Posterior cingulate gyrus (tissue), 11 donors: ENCODE data around the gene CTNND1.

Experiments used
- DNase-seq, 10 donors: peaks; one replicate each; pipeline versions ENCODE4 v3.0.0 to v3.0.0-alpha.2; 2020 to 2021; ENCODE audit warnings: mixed read lengths in 3 of 10
- intact Hi-C: fragments of 100-400 bp; cut with DNase I; formaldehyde crosslinking; loops from one replicate; pipeline ENCODE4 v1.15.1; 2023

Gene CTNND1

GRCh38 chr11:57787006-57787604 lies 25.5 kb downstream of the CTNND1 start:
- no peak for DNase-seq
- intact Hi-C loops, result no loop called here

- DNase-seq, result peak in 2 of 10 donors; percentile 22 to 84
- intact Hi-C loops, result no loop called here
Observed at GRCh38 chr11:57787920-57788702, 26.5 kb downstream of the CTNND1 start.

DNA sequence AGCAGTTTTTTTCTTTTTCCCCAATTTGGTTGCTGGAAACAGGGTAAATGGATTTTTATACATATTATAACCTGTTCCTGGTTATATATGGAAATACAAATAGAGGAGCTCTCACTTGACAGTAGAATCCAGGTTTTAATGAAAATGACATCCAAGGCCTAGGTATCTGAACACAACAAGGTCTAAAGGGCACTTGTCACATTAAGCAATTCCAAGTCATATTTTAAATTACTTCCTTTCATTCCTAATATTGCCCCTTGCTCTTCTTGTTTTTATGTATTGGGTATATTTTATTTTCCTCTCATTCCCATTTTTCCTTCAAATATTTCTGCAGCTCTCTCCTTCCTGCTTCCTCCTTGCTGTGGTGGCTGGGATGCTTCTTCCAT lies 27.1 kb downstream of the CTNND1 start:
- intact Hi-C loops, result no loop called here
- no peak for DNase-seq

DNA sequence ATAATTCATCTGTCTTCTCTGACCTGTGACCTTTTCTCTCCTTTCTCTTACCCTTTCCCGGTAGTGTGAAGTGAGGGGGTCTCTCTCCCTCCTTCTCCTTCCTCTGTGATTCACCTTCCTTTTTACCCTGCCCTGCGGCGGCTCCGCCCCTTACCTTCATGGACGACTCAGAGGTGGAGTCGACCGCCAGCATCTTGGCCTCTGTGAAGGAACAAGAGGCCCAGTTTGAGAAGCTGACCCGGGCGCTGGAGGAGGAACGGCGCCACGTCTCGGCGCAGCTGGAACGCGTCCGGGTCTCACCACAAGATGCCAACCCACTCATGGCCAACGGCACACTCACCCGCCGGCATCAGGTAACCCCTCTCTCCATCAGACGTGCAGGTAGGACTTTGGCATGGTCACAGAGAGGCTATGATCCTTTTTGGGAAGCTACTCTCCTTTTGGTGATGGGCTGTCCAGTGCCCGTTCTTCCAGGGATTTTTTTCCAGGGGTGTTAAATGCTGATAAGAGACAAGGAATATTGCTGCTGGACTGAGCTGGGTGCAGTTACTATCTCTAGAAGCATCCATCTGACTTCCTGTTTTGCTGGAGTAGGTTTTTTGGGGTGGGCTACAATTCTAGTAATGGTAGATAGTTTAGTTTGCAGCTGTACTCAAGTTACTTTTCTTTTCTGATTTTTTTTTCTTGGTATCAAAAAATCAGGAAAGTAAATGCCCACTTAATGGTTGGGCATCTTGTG lies 29.9 kb downstream of the CTNND1 start:
- intact Hi-C loops, result no loop called here
- DNase-seq, result no peak

- DNase-seq, result peak in 4 of 10 donors; percentile 26 to 66 (median 41)
- intact Hi-C loops, result no loop called here
Observed at GRCh38 chr11:57792060-57792541, 30.5 kb downstream of the CTNND1 start.

DNA sequence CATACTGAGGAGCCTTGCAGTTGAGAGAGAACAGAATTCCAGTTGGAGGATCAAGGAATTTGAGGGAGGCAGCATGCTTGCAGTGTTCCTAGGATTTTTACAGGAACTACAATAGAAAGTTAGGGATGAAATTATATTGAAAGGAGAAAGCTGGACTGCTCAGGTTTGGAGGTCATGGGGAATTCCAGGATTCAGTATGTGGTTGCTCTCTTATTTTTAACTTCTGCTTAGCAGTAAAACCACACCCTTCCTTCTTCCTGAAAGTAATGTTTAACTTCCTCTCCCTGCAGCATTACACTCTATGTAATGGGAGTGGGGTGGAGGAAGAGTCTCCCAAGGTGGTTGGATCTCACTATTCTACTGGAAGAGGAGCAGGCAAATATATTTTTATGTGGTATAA lies 31.3 kb downstream of the CTNND1 start:
- intact Hi-C loops, result no loop called here
- no peak for DNase-seq

DNA sequence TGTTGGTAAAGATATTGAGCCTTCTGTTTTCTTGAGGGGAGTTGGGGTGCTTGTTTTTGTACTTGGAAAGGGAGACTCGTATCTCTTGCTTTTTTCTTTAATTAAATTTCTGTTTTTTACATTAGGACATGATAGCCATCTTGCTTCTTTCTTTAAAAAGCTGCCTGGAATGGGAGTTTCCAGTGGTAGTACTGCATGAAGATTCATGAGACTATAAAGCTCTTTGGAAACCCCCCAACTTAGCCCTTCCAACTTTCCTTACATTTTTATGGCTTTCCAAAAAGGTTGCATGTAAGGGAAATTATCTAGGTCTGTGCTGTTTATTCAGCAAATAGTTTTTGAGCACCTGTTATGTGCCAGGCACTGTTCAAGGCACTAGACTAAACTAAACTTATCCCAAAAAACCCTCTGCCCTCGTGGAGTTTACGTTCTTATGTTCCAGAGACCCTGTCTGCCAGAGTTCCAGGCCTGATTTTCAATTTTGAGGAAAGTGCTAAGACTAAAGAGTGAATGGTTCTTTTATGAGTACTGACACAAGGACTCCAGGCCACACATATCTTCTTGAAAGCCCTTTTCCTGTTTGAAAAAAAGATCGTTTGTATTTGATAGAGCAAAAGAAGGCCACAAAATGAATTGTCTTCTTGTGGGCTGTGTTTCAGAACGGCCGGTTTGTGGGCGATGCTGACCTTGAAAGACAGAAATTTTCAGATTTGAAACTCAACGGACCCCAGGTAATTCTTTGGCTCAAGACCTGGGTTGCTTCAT lies 31.9 kb downstream of the CTNND1 start:
- intact Hi-C loops, result no loop called here
- DNase-seq, result no peak

DNA sequence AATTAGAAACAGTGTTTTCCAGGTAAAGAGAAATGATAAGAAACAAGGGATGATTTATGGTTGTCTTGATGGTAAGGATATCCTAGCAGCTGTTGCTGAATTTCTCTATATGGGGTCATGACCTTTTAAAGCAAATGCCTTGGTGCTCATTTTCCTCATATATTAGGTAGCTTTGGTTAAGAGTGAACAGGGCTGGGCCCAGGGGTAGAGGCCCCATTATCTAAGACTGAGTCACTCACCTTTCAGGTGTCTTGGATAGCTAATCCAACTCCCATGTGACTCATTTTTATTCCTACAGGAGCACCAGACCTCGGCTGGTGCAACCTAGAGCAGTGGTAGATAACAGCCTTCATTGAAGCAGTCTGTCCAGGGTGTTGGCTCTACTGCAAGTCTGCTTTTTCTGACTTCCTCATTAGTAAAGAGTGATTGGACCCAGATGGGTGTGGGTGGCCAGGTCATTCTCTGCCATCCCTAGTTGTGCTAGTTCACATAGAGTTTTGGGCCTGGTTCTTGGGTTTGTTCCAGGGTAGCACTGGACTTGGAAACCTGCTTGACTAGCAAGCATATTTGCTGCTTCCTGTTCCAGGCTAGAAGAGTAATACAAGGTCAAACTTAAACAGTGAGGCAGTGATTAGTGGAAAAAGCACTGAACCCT lies 37.4 kb downstream of the CTNND1 start:
- peak in 1 of 10 donors; percentile 27 for DNase-seq
- intact Hi-C loops, result no loop called here

DNA sequence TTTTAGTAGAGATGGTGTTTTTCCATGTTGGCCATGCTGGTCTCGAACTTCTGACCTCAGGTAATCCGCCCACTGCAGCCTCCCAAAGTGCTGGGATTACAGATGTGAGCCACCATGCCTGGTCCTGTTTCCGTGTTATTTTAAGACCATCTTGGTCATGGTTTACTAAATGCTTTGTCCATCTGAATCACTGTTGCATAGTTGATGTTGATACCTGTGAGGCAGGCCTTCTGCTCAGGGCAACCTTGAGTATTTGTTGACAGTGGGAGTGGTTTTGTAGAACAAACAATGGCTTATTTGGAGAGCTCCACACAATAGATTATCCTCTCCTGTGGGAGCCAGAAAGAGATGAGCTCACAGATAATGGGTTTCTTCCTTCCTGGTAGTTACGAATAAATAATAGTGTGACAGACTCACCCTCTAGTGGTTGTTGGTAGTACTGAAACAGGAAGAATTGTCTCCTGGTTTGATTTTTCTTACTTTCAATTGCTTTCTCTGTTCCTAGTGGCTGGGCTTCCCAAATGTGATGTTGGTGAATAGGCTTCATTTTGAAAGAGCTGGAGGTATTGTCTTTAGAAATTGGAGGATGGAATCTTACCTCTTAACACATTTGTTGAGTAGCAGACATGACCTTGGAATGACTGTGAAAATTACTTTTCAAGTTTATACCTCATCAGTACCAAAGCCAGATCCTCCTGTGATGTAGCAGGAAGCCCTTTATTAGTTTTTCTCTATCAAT lies 39.0 kb downstream of the CTNND1 start:
- peak in 1 of 10 donors; percentile 61 for DNase-seq
- intact Hi-C loops, result loop anchor here (1.0 to 5.0 kb wide), 3 partner anchors 48 to 133 kb away; partner anchors contain the start of gene BTBD18

GRCh38 chr11:57801183-57801485 lies 39.5 kb downstream of the CTNND1 start:
- intact Hi-C loops, result loop anchor here (2.0 to 5.0 kb wide), 2 partner anchors 49 to 90 kb away; partner anchors contain the start of gene BTBD18
- no peak for DNase-seq

- intact Hi-C loops, result loop anchor here (5.0 kb wide), 1 partner anchor 50 kb away; the partner anchor contains the start of gene BTBD18
- DNase-seq, result no peak
Observed at GRCh38 chr11:57802411-57802810, 40.8 kb downstream of the CTNND1 start.

DNA sequence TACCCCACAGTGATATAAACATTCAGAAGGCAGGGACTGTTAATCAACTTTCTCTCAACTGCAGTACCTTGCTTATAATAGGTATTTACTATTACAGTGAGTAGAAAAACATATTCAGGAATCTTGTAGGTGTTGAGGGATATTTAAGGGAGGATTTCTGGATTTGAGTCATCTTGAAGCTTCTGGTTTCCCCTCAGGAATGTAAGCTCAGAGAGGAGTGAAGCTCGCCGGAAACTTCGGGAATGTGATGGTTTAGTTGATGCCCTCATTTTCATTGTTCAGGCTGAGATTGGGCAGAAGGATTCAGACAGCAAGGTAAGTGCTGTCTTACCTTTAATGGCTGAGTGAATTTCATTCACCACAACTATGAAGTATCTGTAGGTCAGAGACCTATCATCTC lies 42.9 kb downstream of the CTNND1 start:
- intact Hi-C loops, result loop anchor here (5.0 kb wide), 1 partner anchor 52 kb away; the partner anchor contains the start of gene BTBD18
- DNase-seq, result no peak

GRCh38 chr11:57805780-57806179 lies 44.2 kb downstream of the CTNND1 start:
- no peak for DNase-seq
- intact Hi-C loops, result no loop called here

DNA sequence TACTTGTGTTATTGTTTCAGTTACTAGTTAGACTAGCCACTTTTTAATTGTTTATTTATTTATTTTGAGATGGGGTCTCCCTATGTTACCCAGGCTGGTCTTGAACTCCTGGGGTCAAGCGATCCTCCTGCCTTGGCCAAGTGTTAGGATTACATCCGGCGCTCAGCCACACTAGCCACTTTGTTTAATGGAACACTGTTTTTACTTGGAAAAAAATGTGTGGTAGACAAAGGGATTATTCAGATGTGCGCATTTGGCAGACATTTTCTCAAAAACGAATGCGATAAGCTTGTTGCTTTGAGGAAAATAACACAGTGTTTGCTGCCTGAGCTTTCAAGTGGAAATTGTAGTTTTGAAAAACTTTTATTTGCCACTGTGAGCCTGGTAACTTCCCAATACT lies 51.0 kb downstream of the CTNND1 start:
- peak in 4 of 10 donors; percentile 28 to 85 (median 37) for DNase-seq
- intact Hi-C loops, result no loop called here

DNA sequence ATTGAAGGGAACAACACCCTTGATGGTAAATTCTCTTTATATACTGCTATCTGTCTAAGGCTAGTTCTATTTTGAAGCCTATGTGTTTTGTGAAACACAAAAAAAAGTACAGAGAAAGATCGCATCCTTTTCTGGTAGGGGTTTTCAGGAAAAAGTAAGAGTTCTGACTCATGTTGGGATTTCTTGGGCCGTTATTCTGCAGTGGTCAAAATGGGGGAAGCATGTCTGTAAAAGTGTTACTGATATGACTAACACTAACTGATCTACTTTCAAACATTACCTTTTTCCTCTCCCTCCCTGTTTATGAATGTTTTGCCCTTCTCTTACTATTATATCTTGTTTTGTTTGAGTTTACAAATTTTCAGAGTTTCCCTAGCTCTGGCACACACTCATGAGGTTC lies 53.9 kb downstream of the CTNND1 start:
- DNase-seq, result no peak
- intact Hi-C loops, result no loop called here

- no peak for DNase-seq
- intact Hi-C loops, result no loop called here
Observed at GRCh38 chr11:57815877-57816276, 54.3 kb downstream of the CTNND1 start.

DNA sequence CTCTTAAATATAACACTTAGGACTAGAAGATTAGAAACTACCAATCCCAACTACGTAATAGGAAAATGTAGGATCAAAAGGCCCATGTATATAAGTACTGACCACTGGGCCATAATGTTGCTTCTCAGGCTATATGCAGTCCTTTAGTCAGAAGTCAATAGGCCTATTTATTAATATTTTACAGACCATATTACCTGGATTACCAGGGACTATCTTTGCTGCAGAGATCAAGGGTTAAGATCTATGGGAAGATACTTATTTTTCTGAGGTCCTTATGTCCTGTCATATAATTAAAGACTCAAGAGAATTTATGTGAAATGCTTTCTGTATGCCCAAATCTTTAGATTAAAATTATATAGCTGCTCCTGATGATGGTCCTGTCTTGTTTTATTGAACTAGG lies 57.2 kb downstream of the CTNND1 start:
- DNase-seq, result no peak
- intact Hi-C loops, result no loop called here

- intact Hi-C loops, result no loop called here
Observed at GRCh38 chr11:57819252-57819979, 57.8 kb downstream of the CTNND1 start.

GRCh38 chr11:57823859-57824258 lies 62.3 kb downstream of the CTNND1 start:
- intact Hi-C loops, result no loop called here
- DNase-seq, result no peak

More at GRCh38 chr11:57819252-57819979, 57.8 kb downstream of the CTNND1 start:
- no peak for DNase-seq
